Duodenal mucosa (tissue), 2 donors: ENCODE data around the gene DOCK4.

ENCODE experiments used
- H3K27ac ChIP-seq: one replicate; pipeline ENCODE4 v1.7.0; 2013; ENCODE audit warnings: low read depth, low read length
- H3K27me3 ChIP-seq, 2 donors: one replicate each; pipeline ENCODE4 v1.7.0; 2013; ENCODE audit warnings: low read length in 2 of 2, control low read depth in 1 of 2; ENCODE audit not compliant: insufficient read depth in 2 of 2, control insufficient read depth in 1 of 2
- H3K36me3 ChIP-seq, 2 donors: one replicate each; pipeline ENCODE4 v1.7.0; 2013; ENCODE audit warnings: low read length in 2 of 2, control low read depth in 1 of 2; ENCODE audit not compliant: insufficient read depth in 2 of 2, control insufficient read depth in 1 of 2
- H3K4me1 ChIP-seq, 2 donors: one replicate each; pipeline ENCODE4 v1.7.0; 2013; ENCODE audit warnings: low read length in 2 of 2, control low read depth in 1 of 2; ENCODE audit not compliant: insufficient read depth in 2 of 2, control insufficient read depth in 1 of 2
- H3K4me3 ChIP-seq, 2 donors: one replicate each; pipeline ENCODE4 v1.7.0; 2013; ENCODE audit warnings: low read length in 2 of 2, low read depth in 1 of 2
- H3K9ac ChIP-seq, 2 donors: one replicate each; pipeline ENCODE4 v1.7.0; 2013; ENCODE audit warnings: low read length in 2 of 2, low read depth in 1 of 2
- H3K9me3 ChIP-seq, 2 donors: one replicate each; pipeline ENCODE4 v1.7.0; 2013; ENCODE audit warnings: low read length in 2 of 2, control low read depth in 1 of 2; ENCODE audit not compliant: control insufficient read depth in 1 of 2

DOCK4 gene

GRCh38 chr7:111758332-111758731 is 447.9 kb downstream of the DOCK4 start:
- Histone ChIP-seq H3K36me3 (no peaks in the 10 kb centered on the region), H3K9me3 (no peaks in the 10 kb centered on the region), H3K4me3 (no peak overlapping the region), H3K27me3 (no peaks in the 10 kb centered on the region), H3K27ac (no peak overlapping the region), H3K9ac (no peak overlapping the region), H3K4me1 (no peaks in the 10 kb centered on the region)

- Histone ChIP-seq H3K36me3 (no peaks in the 10 kb centered on the region), H3K9ac (no peak overlapping the region), H3K4me3 (no peak overlapping the region), H3K4me1 (no peaks in the 10 kb centered on the region), H3K27ac (no peak overlapping the region), H3K9me3 (no peaks in the 10 kb centered on the region), H3K27me3 (no peaks in the 10 kb centered on the region)
Observed at GRCh38 chr7:111756687-111757178, 449.5 kb downstream of the DOCK4 start.

- H3K4me3 ChIP-seq, result no peak overlapping the region
- H3K27ac ChIP-seq, result no peak overlapping the region
- no peaks in the 10 kb centered on the region for H3K9me3 ChIP-seq
- no peaks in the 10 kb centered on the region for H3K36me3 ChIP-seq
- no peaks in the 10 kb centered on the region for H3K4me1 ChIP-seq
- no peak overlapping the region for H3K9ac ChIP-seq
- no peaks in the 10 kb centered on the region for H3K27me3 ChIP-seq
Observed at GRCh38 chr7:111755383-111755782, 450.8 kb downstream of the DOCK4 start.

DNA sequence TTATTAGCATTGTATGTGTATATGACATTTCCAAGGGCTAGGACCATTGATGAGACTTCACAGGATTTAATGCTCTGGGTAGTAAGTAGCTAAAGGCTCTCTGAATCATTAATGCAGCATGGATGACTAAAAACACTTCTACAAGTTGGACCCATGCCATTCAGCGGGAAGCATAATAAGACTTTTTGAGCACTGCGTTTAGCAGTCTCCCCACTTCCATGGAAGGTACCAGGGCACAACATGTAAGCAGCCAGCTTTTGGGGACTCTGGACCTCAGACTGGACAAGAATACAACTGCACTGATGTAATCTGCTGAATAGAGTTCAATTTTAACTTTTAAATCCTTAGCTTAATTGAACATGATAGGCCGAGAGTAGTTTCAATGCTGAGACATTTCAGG is 452.2 kb downstream of the DOCK4 start:
- Histone ChIP-seq H3K36me3 (no peaks in the 10 kb centered on the region), H3K9ac (no peak overlapping the region), H3K9me3 (no peaks in the 10 kb centered on the region), H3K4me3 (no peak overlapping the region), H3K4me1 (no peaks in the 10 kb centered on the region), H3K27ac (no peak overlapping the region), H3K27me3 (no peaks in the 10 kb centered on the region)

GRCh38 chr7:111752022-111752582 is 454.1 kb downstream of the DOCK4 start:
- no peaks in the 10 kb centered on the region for H3K36me3 ChIP-seq
- no peaks in the 10 kb centered on the region for H3K27me3 ChIP-seq
- H3K27ac ChIP-seq, result no peak overlapping the region
- no peaks in the 10 kb centered on the region for H3K9me3 ChIP-seq
- no peak overlapping the region for H3K9ac ChIP-seq
- H3K4me1 ChIP-seq, result no peaks in the 10 kb centered on the region
- H3K4me3 ChIP-seq, result no peak overlapping the region

DNA sequence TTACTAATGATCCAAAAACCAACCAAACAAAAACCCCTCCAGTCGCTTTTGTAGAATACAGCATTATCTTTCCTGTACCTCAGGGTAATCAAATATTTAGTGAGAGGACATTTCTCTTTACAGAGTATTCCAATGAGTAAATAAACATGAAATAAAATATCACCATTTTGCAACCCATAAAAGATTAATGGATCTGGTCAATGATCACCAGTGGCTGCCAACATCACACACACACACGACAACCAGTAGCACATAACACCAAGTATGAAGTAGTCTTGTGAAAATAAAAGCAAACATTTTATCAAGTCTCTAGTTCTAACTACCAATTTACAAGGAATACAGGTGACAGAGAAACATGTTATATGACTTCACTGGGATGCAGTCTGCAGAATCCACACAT is 455.3 kb downstream of the DOCK4 start:
- H3K4me1 ChIP-seq, result no peaks in the 10 kb centered on the region

DNA sequence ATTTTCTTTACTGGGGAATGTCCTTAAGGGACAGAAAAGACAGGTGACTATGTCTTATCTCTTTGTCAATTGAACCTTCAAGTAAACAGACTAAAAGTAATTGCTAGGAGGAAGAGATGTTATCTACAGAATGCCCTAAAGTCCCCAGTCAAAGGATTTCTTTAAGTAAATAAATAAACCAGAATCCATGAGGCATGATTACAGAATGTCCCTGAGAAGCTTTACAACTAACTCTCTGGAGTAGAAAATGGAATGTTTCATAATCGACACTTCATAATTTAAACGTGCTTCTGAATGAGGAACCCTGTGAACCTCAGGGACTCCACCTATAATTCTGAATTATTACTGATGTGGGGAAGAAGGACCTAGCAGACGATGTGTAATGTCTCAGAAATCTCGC is 456.0 kb downstream of the DOCK4 start:
- Histone ChIP-seq H3K36me3 (no peaks in the 10 kb centered on the region), H3K4me1 (no peaks in the 10 kb centered on the region), H3K27ac (no peak overlapping the region), H3K9me3 (no peaks in the 10 kb centered on the region), H3K27me3 (no peaks in the 10 kb centered on the region), H3K4me3 (no peak overlapping the region), H3K9ac (no peak overlapping the region)

More for the DNA sequence above, 455.3 kb downstream of the DOCK4 start:
- no peak overlapping the region for H3K4me3 ChIP-seq
- no peak overlapping the region for H3K27ac ChIP-seq
- no peaks in the 10 kb centered on the region for H3K9me3 ChIP-seq
- H3K9ac ChIP-seq, result no peak overlapping the region
- H3K36me3 ChIP-seq, result no peaks in the 10 kb centered on the region
- H3K27me3 ChIP-seq, result no peaks in the 10 kb centered on the region

DNA sequence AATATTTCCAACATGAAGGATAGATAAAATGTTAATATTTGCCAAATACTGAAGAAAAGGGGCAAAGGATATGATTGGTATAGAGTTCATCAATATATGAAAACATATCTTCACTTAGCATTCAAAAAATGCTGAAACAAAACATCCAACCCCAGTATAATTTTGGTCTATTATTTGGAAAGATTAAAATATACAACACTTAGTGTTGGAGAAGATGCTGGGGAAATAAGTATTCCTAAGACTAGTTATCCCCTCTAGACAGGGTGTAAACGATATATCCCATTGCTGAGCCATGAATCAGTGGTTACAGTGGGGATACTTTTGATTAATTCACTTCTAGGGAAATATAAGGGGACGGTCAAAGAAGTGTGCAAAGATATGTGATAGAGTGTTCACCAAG is 456.6 kb downstream of the DOCK4 start:
- Histone ChIP-seq H3K9ac (no peak overlapping the region), H3K4me3 (no peak overlapping the region), H3K9me3 (no peaks in the 10 kb centered on the region), H3K27me3 (no peaks in the 10 kb centered on the region), H3K36me3 (no peaks in the 10 kb centered on the region), H3K27ac (no peak overlapping the region), H3K4me1 (no peaks in the 10 kb centered on the region)

- no peaks in the 10 kb centered on the region for H3K4me1 ChIP-seq
- H3K27ac ChIP-seq, result no peak overlapping the region
- H3K27me3 ChIP-seq, result no peaks in the 10 kb centered on the region
- H3K9me3 ChIP-seq, result no peaks in the 10 kb centered on the region
- H3K9ac ChIP-seq, result no peak overlapping the region
- H3K36me3 ChIP-seq, result no peaks in the 10 kb centered on the region
- H3K4me3 ChIP-seq, result no peak overlapping the region
Observed at GRCh38 chr7:111747718-111748117, 458.5 kb downstream of the DOCK4 start.

GRCh38 chr7:111746950-111747349 is 459.2 kb downstream of the DOCK4 start:
- H3K4me3 ChIP-seq, result no peak overlapping the region
- H3K4me1 ChIP-seq, result no peaks in the 10 kb centered on the region
- no peak overlapping the region for H3K9ac ChIP-seq
- no peaks in the 10 kb centered on the region for H3K36me3 ChIP-seq
- H3K27me3 ChIP-seq, result no peaks in the 10 kb centered on the region
- H3K27ac ChIP-seq, result no peak overlapping the region
- H3K9me3 ChIP-seq, result no peaks in the 10 kb centered on the region
